Liver (tissue), 3 donors: ENCODE results near the gene MS4A2.

ENCODE experiments used
- EGR1 ChIP-seq, 2 donors: IDR thresholded peaks; 2 replicates each; pipeline ENCODE4 v1.6.1; 2016 to 2018; ENCODE audit warnings: antibody characterized with exemption in 2 of 2, low read depth in 2 of 2
- FOXA1 ChIP-seq: IDR thresholded peaks from 2 replicates; pipeline ENCODE4 v1.6.1; 2016; ENCODE audit warnings: antibody characterized with exemption
- GABPA ChIP-seq, 2 donors: IDR thresholded peaks in 1 of 2; conservative IDR thresholded peaks in 1 of 2; 2 replicates each; pipeline ENCODE4 v1.6.1; 2016; ENCODE audit warnings: antibody characterized with exemption in 2 of 2, mild to moderate bottlenecking in 1 of 2, moderate library complexity in 1 of 2
- HNF4G ChIP-seq: IDR thresholded peaks from 2 replicates; pipeline ENCODE4 v1.6.1; 2016; ENCODE audit warnings: antibody characterized with exemption
- RAD21 ChIP-seq, 2 donors: IDR thresholded peaks; 2 replicates each; pipeline ENCODE4 v1.6.1; 2016; ENCODE audit warnings: antibody characterized with exemption in 2 of 2, mild to moderate bottlenecking in 2 of 2
- TAF1 ChIP-seq: conservative IDR thresholded peaks from 2 replicates; pipeline ENCODE4 v1.6.1; 2016; ENCODE audit warnings: antibody characterized with exemption, mild to moderate bottlenecking
- YY1 ChIP-seq: IDR thresholded peaks from 2 replicates; pipeline ENCODE4 v1.6.1; 2016; ENCODE audit warnings: antibody characterized with exemption, mild to moderate bottlenecking
- TF ChIP-seq, protein P1 (sequence below): fragments of 150-350 bp; IDR thresholded peaks from 2 replicates; pipeline ENCODE4 v1.5.1; 2017; ENCODE audit warnings: improper control_type of control experiment, low read depth, low read length; ENCODE audit not compliant: missing input control
- TF ChIP-seq, protein P2 (sequence below): IDR thresholded peaks from 2 replicates; pipeline ENCODE4 v1.6.1; 2016; ENCODE audit warnings: antibody characterized with exemption, mild to moderate bottlenecking
- TF ChIP-seq, protein P3 (sequence below): IDR thresholded peaks from 2 replicates; pipeline ENCODE4 v1.6.1; 2016; ENCODE audit warnings: antibody characterized with exemption
- TF ChIP-seq, protein P4 (sequence below): IDR thresholded peaks from 2 replicates; pipeline ENCODE4 v1.6.1; 2016; ENCODE audit warnings: antibody characterized with exemption
- TF ChIP-seq, protein P5 (sequence below): IDR thresholded peaks from 2 replicates; pipeline ENCODE4 v1.6.1; 2016; ENCODE audit warnings: antibody characterized with exemption
- donor health status: healthy.
- donor health status: healthy.

DNA sequence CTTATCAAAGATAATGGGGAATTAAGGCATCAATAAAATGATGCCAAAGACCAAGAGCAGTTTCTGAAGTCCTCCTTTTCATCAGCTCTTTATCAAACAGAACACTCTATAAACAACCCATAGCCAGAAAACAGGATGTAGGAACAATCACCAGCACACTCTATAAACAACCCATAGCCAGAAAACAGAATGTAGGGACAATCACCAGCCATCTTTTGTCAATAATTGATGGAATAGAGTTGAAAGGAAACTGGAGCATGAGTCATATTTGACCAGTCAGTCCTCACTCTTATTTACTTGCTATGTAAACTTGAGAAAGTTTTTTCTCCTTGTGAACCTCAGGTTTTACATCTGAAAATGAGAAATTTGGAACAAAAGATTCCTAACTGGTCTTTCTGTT, 10.0 kb downstream of the MS4A2 start:
- TF ChIP-seq, protein P1, sequence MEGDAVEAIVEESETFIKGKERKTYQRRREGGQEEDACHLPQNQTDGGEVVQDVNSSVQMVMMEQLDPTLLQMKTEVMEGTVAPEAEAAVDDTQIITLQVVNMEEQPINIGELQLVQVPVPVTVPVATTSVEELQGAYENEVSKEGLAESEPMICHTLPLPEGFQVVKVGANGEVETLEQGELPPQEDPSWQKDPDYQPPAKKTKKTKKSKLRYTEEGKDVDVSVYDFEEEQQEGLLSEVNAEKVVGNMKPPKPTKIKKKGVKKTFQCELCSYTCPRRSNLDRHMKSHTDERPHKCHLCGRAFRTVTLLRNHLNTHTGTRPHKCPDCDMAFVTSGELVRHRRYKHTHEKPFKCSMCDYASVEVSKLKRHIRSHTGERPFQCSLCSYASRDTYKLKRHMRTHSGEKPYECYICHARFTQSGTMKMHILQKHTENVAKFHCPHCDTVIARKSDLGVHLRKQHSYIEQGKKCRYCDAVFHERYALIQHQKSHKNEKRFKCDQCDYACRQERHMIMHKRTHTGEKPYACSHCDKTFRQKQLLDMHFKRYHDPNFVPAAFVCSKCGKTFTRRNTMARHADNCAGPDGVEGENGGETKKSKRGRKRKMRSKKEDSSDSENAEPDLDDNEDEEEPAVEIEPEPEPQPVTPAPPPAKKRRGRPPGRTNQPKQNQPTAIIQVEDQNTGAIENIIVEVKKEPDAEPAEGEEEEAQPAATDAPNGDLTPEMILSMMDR, result no peak
- no peak for TF ChIP-seq YY1
- TF ChIP-seq, protein P2, sequence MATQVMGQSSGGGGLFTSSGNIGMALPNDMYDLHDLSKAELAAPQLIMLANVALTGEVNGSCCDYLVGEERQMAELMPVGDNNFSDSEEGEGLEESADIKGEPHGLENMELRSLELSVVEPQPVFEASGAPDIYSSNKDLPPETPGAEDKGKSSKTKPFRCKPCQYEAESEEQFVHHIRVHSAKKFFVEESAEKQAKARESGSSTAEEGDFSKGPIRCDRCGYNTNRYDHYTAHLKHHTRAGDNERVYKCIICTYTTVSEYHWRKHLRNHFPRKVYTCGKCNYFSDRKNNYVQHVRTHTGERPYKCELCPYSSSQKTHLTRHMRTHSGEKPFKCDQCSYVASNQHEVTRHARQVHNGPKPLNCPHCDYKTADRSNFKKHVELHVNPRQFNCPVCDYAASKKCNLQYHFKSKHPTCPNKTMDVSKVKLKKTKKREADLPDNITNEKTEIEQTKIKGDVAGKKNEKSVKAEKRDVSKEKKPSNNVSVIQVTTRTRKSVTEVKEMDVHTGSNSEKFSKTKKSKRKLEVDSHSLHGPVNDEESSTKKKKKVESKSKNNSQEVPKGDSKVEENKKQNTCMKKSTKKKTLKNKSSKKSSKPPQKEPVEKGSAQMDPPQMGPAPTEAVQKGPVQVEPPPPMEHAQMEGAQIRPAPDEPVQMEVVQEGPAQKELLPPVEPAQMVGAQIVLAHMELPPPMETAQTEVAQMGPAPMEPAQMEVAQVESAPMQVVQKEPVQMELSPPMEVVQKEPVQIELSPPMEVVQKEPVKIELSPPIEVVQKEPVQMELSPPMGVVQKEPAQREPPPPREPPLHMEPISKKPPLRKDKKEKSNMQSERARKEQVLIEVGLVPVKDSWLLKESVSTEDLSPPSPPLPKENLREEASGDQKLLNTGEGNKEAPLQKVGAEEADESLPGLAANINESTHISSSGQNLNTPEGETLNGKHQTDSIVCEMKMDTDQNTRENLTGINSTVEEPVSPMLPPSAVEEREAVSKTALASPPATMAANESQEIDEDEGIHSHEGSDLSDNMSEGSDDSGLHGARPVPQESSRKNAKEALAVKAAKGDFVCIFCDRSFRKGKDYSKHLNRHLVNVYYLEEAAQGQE, result no peak
- no peak for TF ChIP-seq RAD21 (IDR thresholded peaks at IDR 0.05)
- TF ChIP-seq, protein P3, sequence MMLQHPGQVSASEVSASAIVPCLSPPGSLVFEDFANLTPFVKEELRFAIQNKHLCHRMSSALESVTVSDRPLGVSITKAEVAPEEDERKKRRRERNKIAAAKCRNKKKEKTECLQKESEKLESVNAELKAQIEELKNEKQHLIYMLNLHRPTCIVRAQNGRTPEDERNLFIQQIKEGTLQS, result no peak
- no peak for TF ChIP-seq GABPA (IDR thresholded peaks at IDR 0.05 in 1 of 2, conservative IDR thresholded peaks at IDR 0.05 in 1 of 2)
- no peak for TF ChIP-seq TAF1
- TF ChIP-seq FOXA1, result no peak
- TF ChIP-seq, protein P4, sequence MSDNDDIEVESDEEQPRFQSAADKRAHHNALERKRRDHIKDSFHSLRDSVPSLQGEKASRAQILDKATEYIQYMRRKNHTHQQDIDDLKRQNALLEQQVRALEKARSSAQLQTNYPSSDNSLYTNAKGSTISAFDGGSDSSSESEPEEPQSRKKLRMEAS, result no peak
- no peak for TF ChIP-seq EGR1 (IDR thresholded peaks at IDR 0.05; ENCODE audit: low read depth in 2 of 2)
- TF ChIP-seq, protein P5, sequence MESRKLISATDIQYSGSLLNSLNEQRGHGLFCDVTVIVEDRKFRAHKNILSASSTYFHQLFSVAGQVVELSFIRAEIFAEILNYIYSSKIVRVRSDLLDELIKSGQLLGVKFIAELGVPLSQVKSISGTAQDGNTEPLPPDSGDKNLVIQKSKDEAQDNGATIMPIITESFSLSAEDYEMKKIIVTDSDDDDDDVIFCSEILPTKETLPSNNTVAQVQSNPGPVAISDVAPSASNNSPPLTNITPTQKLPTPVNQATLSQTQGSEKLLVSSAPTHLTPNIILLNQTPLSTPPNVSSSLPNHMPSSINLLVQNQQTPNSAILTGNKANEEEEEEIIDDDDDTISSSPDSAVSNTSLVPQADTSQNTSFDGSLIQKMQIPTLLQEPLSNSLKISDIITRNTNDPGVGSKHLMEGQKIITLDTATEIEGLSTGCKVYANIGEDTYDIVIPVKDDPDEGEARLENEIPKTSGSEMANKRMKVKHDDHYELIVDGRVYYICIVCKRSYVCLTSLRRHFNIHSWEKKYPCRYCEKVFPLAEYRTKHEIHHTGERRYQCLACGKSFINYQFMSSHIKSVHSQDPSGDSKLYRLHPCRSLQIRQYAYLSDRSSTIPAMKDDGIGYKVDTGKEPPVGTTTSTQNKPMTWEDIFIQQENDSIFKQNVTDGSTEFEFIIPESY, result no peak
- no peak for TF ChIP-seq HNF4G
